DMS 273 treated with DMSO at 0.1 percent for 48 hours (cell line): Measurements from ENCODE around the gene TP53AIP1.

Experiments used
- DNase-seq: peaks from one replicate; lab custom pipeline; 2025; lab: John Stamatoyannopoulos, UW

TP53AIP1 gene

GRCh38 chr11:128906185-128907050 lies 36.3 kb downstream of the TP53AIP1 start:
- no peak for DNase-seq

GRCh38 chr11:128905345-128906184 lies 37.1 kb downstream of the TP53AIP1 start:
- no peak for DNase-seq

- DNase-seq = no peak
Measured at GRCh38 chr11:128904656-128905344, 37.9 kb downstream of the TP53AIP1 start.

- DNase-seq = no peak
Measured at GRCh38 chr11:128904303-128904655, 38.4 kb downstream of the TP53AIP1 start.

GRCh38 chr11:128903248-128904061 lies 39.2 kb downstream of the TP53AIP1 start:
- no peak for DNase-seq

GRCh38 chr11:128902515-128903066 lies 40.1 kb downstream of the TP53AIP1 start:
- no peak for DNase-seq

- DNase-seq = no peak
Measured at GRCh38 chr11:128901653-128902514, 40.8 kb downstream of the TP53AIP1 start.

- DNase-seq = no peak
Measured at GRCh38 chr11:128900468-128900867, 42.2 kb downstream of the TP53AIP1 start.

- DNase-seq = no peak
Measured at GRCh38 chr11:128898580-128899344, 43.9 kb downstream of the TP53AIP1 start.

- DNase-seq = no peak
Measured at GRCh38 chr11:128897826-128898225, 44.8 kb downstream of the TP53AIP1 start.

GRCh38 chr11:128896356-128896755 lies 46.3 kb downstream of the TP53AIP1 start:
- no peak for DNase-seq

GRCh38 chr11:128895526-128895925 lies 47.1 kb downstream of the TP53AIP1 start:
- DNase-seq = no peak

- DNase-seq = no peak
Measured at GRCh38 chr11:128894685-128895084, 48.0 kb downstream of the TP53AIP1 start.

- no peak for DNase-seq
Measured at GRCh38 chr11:128894286-128894681, 48.4 kb downstream of the TP53AIP1 start.

GRCh38 chr11:128893578-128894285 lies 48.9 kb downstream of the TP53AIP1 start:
- no peak for DNase-seq

- no peak for DNase-seq
Measured at GRCh38 chr11:128892866-128893565, 49.7 kb downstream of the TP53AIP1 start.

- no peak for DNase-seq
Measured at GRCh38 chr11:128891913-128892398, 50.7 kb downstream of the TP53AIP1 start.
